Stimulated activated CD4-positive, alpha-beta T cell treated with anti-CD3 and anti-CD28 coated beads, Interleukin-15, amount 100 ng/mL, for 24 hours (primary cell): ENCODE data around the gene SAMM50.

Experiments
- DNase-seq: peaks from one replicate; pipeline ENCODE4 v3.0.0-alpha.2; 2020

SAMM50 gene

DNA sequence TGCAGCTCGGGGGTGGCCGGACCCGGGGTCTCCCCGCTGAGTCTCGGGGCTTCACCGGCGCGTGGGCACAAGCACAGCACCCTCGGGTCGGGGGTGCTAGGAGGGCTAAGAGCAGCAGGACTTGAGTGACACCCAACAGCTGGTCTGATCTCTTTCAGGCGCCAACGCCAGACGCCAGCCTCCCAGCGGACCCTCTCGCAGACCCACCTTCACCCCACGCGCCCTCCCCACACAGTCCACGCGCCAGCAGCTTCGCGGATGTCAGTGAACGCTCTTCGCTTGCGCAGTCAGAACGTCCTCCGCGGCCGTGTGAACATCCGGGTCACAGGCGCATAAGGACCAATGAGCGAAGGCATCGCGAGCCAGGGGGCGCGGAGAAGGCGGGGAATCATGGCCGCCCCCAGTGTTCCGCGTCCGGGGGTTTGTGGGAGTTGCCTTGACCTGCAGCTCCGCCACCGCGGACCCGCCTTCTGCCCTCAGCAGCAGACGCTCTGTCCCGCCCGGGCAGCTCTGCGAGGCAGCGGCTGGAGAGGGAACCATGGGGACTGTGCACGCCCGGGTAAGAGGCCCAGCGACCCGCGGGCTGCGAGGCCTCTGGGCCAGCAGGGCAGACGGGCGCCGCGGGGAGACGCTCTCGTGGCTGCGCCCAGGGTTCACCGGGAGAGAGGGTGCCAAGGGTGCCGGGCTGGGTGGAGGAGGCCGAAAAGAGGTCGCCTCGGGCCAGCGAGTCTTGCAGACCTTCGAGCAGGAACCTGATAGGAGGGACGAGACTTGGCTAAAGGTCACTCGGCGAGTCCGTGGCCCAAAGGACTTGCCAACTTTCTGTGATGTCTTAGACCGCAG lies at the start of gene SAMM50:
TSS of gene SAMM50 (plus strand) at position 403 of the 843 bp plus-strand sequence. CDS start at position 539, 136 bp downstream.
- peak; percentile 95 for DNase-seq

DNA sequence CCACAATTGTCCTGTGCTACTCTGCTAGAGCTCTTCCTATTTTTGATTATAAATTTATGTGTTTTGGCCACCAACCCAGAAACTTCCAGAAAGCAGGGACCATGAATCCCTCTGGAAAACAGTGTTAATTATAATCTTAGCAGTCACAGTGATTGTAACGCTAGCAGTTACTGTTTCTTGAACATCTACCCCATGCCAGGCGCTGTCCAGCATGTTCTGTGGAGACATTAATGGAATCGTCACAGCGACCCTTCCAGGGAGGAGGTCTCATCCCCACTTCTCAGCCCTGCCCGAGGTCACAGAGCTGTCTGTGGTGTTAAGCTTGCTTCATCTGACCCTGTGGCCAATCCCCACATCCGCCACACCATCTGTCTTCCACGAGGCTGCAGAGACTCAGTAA lies 49.6 kb upstream of the SAMM50 start:
- no peak for DNase-seq

DNA sequence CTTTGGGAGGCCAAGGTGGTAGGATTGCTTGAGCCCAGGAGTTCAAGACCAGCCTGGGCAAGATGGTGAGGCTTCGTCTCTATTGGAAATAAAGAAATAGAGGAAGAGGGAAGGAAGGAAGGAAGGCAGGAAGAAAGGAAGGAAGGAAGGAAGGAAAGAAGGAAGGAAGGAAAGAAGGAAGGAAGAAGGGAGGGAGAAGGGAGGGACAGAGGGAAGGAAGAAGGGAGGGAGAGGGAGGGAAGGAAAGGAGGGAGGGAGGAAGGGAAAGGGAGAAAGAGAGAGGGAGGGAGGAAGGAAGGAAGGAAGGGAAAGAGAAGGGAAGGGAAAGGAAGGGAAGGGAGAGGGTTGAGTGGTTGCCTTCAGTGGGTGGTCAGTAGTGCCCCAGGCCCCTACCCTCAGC lies 45.5 kb upstream of the SAMM50 start:
- DNase-seq, result no peak

DNA sequence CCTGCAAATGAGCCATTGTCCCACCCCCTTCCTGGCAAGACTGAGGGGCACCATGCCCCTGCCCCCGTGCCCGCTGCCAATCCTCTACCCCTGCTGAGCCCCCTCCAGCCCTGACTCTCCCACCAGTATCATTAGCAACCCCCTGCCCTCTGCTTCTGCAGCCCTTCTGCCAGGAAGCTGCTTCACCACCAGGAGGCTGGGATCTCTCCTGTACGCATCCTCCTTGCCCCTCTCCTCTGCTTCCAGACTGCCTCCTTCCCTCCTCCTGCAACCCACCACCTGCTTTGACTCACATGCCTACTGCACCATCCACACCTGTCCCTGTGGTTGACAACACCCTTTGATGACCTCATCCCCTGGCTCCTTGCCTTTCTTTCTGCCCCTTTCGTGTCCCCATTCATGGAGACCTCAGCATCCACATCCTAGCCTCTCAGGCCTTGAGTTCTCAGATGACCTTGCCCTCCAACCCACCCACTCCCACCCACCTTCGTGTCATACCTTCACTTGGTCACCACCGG lies 45.0 kb upstream of the SAMM50 start:
- DNase-seq, result no peak

DNA sequence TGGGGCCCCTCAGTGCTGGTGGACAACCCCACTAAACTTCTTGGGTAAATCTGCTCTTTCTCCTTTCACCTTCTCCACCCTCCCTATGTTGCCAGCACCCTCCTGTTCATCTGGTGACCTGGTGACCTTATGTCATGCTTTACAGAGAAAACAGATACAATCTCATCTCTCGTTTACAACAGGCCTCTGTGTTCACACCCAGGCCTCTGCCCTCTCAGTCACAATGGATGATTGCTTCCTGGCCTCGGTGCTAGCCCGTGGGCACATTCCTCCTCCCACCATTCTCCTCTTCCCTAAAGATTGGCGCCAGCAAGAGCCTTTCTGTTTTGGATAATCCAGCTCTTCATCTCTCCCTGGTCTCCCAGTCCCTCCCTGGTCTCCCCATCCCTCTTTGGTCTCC lies 43.9 kb upstream of the SAMM50 start:
- DNase-seq, result no peak

DNA sequence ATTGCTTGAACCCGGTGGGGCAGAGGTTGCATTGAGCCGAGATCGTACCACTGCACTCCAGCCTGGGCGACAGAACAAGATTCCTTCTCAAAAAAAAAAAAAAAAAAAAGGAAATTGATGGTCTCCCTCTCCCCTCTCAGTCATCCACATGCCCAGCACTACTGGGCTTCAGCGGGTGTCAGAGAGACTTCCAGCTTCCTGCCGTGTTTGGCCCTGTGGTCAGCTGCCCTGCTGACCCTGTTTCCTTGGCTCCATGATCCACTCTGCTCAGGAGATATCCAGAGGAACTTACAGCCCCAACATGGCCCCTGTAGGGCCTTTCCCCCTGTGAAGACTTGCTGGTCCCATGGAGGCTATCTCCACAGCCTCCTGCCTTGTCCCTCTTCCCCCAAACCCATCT lies 37.7 kb upstream of the SAMM50 start:
- no peak for DNase-seq

DNA sequence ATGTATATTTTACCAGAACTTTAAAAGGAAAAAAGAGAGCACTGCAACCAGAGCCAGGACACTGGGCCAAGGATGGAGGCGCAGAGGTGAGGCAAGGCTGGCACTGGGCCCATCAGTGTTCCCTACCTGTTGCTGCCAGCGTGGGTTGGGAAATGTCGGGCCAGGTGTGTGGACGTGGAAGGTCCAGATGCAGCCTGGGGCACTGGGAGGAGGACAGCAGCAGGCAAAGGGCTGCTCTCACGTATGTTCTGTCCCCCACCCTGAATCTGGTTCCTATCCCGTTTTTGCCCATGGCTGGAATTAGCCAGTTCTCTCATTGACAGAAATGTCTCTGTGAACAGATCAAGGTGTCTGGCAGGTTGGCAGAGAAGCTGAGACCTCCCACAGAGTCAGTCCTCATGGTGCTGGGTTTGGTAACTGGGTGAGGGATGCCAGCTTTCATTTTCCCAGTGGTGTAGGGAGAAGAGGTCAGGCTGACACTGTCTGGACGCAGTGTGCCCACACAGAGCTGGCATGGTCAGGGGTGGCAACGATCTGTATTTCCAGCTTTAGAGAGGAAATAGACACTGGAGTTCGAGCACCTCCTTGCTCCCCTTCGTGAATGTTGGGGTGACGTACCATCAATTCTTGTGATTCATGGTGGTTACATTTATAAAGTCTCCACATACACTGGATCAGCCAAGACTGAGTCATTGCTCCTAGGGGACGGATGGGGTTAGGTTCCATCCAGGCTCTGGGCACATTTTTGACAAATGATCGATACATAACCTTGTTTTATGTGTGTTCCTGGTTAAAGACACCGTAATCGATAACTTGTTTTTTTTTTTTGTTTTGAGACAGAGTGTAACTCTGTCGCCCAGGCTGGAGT lies 35.9 kb upstream of the SAMM50 start:
- no peak for DNase-seq

DNA sequence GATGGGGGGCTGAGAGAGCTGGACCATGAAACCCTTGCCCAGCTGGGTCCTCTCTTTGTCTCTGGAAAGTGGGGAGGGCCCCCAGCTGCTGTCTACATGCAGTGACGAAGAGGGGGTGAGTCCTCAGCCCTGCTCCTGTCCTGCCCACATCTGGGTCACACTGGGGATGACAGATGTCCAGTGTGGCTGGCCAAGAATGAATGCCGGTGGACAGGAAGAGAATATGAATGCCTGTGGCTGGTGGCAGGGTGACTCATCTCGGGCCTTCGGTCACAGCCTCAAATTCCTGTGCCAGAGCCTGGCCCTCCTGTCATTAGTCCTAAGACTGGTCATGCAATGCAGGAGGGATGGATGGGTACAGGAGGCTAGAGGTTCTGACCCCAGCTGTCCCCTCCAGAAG lies 33.9 kb upstream of the SAMM50 start:
- no peak for DNase-seq

DNA sequence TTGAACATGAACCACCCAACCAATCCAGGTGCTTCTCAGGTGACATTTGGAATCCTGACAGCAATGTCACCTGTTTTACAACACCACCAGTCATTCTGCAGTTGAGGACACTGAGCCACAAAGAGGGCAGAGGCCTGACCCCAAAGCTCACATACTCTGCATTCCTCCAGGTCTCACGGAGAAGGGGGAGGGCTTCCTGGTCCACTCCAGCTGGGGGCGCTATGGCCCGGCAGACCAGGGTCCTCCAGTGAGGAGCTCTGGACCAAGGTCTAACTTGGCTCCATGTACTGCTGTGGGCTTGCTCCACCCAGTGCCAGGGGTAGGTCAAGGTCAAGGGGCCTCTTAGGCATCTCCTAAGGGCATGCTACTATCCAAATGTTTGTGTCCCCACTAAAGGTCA lies 33.1 kb upstream of the SAMM50 start:
- no peak for DNase-seq

DNA sequence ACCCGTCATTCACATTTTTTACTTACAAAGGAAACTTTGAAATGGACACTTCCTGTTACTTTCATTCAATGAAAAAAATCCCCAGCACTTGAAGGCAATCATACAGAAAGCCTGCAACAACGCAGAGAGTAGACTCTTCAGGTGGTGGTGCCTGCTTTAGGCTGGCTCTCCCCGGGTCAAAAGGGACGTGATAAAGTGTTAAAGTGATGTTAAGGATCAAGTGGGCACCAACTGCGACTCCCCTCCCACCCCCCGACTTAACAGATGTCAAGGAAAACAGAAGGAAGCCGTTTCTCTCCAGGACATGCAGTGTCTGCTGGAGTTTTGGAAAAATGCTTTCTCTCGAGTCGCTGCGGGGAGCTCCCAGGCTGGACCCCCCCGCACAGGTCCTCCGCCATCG lies 32.1 kb upstream of the SAMM50 start:
- peak; percentile 2 for DNase-seq

DNA sequence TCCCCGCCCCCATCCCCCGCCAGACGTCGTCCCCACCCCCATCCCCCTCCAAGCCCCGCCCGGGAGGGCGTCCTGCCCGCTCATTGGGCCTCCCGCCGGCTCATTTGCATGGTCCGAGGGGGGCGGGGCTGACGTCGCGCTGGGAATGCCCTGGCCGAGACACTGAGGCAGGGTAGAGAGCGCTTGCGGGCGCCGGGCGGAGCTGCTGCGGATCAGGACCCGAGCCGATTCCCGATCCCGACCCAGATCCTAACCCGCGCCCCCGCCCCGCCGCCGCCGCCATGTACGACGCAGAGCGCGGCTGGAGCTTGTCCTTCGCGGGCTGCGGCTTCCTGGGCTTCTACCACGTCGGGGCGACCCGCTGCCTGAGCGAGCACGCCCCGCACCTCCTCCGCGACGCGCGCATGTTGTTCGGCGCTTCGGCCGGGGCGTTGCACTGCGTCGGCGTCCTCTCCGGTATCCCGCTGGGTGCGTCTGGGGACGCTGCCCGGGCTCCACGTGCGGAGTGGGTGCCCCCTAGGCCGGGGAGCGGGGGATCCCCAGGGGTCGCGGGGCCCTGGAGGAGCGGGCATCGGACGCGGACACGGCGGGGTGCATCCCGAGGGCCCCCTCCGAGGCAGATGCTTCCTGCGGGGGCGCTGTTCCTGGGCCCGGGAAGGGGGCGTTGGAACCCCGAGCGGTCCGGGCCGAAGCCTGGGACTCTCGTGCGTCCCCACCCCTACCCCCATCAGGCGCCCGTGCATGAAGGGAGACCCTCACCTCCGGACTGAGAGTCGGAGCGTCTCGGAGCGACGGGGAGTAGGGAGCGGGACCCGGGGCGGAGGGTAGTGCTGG lies 31.4 kb upstream of the SAMM50 start, which contains the start of gene PNPLA3:
TSS of gene PNPLA3 (plus strand) at position 175 of the 834 bp plus-strand sequence. CDS start at position 282, 107 bp downstream.
- DNase-seq, result peak; percentile 89

DNA sequence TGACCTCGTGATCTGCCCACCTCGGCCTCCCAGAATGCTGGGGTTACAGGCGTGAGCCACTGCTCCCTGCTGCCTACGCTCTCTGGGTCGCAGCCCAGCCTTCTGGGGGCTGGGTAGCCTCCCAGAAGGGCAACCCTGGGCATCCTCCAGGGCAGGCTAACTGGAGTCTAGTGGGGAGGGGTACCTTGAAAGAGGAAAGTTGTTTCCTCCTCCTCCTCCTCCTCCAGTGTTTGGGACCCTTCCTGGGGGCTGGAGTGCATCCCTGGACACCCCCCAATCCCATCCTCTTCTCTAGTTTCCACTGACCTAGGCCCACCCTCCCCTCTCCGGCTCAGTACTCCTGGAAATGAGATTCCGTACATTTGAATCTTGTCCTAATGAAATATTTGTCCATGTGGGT lies 30.4 kb upstream of the SAMM50 start:
- DNase-seq, result no peak

DNA sequence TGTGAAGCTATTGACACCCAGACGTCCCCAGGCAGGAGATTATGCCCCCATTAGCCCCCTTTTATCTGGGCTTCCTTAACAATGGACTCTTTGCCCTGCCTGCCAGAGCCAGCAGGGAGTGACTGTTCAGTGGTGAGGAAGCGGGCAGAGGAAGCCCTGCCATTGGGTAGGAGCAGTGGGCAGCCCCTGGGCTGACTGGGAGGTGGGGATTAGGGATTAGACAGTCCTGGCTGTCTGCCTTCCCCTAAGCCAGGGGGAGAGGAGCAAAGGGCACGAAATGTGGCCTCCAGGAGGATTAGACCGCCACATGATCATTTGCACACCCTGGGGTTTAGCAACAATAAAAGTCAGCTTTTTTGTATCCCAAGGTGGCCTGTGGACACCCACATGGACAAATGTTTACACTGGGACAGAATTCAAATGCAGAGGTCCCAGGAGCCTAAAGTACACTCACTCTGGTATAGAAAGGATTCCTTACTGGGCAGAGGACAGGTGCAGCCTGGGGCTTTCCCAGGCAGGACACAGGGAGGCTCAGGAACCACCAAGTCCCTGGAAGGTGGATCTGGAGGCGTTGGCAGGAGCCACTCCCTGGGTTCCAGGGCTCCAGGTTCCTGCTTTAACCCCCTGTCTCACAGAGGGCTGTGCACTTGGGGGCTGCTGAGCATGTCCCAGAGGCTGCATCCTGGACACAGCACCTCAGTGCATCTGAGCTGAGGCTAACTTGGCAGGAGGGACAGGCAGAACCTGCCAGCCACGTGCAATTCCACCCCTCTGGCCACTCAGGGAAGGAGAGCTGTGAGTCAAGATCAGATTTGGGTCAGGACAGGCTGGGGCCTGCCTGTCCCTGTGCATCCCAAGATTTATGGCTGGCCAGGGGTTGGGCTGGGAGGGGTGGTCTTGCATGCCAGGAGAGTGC lies 29.6 kb upstream of the SAMM50 start:
- DNase-seq, result no peak

DNA sequence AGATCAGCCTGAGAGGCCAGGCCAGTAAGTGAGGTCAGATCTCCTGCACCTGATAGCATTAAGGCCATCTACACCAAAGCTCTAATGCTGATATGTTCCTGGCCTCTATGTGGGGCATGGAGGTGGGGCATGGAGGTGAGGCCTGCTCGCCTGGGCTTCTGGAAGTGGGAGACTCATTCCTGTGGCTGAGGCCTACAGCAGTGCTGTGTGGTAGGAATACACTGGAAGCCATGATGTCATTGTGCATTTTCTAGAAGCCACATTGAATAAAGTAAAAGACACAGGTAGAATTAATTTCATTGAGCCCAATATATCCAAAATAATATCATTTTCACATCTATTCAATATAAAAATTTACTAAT lies 28.9 kb upstream of the SAMM50 start:
- DNase-seq, result no peak

DNA sequence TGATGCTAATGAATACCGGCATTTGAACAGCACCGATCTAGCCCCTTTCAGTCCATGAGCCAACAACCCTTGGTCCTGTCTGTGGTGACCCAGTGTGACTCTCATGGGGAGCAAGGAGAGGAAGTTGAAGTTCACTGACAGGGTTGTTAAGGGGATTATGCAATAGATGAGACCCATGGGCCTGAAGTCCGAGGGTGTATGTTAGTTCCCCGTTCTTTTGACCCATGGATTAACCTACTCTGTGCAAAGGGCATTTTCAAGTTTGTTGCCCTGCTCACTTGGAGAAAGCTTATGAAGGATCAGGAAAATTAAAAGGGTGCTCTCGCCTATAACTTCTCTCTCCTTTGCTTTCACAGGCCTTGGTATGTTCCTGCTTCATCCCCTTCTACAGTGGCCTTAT lies 26.8 kb upstream of the SAMM50 start:
- no peak for DNase-seq

DNA sequence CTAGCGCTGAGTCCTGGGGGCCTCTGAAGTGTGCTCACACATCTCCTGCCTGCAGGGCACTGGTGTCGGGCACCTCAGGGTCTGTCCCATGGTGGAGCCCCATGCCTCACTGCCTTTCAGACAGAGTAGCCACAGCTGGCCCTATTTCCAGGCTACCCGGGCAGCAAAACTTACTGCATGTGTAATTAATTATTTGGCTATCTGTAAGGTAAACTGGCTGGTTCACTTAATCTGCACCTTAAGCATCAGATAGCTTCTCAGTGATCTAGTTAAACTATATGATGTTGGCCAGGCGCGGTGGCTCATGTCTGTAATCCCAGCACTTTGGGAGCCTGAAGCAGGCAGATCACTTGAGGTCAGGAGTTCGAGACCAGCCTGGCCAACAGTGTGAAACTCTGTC lies 26.3 kb upstream of the SAMM50 start:
- no peak for DNase-seq

DNA sequence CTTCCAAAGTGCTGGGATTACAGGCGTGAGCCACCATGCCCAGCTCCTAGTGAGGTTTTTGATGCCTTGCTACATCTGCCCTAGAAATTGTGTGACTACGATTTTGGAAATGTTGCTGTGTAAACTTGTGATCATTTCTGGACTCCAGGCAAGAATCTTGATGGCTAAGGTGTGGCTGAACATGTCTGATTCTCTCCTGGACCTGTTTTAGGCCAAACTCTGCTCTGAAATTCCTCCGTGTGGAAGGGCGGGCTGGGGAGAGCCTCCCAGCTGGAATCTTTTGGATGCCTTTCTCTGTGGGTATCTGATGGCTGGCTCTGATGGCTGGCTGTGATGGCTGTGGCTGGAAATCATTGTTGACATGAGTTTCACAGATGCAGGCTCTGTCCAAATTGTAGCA lies 23.5 kb upstream of the SAMM50 start:
- DNase-seq, result no peak

DNA sequence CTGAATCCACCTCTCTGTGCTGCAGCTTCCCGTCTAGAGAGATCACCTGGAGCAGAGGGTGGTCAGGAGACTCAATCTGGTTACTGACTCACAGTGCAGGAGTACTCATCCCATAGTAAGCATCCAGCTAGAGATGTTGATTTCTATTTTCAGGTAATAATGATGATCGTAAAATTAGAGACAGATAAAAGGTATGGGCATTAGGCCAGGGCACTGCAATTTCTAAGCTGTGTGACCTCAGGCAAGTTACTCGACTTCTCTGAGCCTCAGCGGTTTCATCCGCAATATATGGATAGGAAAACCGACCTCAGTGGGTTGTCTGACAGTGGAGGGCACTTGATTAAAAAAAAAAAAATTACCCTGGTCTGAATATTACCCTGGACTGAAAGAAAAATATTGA lies 13.8 kb upstream of the SAMM50 start:
- no peak for DNase-seq

DNA sequence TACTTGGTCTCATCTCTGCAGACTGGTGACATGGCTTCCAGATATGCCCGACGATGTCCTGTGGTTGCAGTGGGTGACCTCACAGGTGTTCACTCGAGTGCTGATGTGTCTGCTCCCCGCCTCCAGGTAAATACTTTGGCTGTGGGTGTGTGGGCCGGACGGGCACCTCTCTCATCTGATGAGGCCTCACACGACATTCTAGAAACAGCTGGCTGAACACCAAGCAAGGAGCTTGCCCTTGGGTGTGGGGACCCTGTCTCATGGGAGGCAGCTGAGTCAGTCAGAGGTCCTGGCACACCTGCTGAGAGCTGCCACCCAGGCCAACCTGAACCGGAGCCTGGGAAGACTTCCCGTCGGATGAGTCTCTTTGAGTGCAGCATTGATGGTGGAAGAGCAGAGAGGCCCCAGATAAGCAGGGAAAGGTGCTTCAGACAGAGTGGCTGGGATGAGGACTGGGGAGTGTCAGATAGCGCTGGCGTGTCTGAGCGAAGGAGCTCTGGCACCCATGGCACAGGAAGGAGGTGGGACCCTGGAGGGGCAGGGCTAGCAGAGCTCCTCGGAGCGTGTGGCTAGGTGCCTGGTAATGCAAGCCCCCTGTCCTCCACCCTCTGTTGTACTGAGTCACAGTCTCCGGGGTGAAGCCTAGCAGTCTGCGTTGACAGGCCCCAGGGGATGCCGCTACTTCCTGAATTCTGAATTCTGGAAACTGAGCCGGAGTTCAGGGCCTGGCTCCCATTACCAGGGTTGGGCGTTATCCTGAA lies 10.4 kb upstream of the SAMM50 start:
- no peak for DNase-seq

DNA sequence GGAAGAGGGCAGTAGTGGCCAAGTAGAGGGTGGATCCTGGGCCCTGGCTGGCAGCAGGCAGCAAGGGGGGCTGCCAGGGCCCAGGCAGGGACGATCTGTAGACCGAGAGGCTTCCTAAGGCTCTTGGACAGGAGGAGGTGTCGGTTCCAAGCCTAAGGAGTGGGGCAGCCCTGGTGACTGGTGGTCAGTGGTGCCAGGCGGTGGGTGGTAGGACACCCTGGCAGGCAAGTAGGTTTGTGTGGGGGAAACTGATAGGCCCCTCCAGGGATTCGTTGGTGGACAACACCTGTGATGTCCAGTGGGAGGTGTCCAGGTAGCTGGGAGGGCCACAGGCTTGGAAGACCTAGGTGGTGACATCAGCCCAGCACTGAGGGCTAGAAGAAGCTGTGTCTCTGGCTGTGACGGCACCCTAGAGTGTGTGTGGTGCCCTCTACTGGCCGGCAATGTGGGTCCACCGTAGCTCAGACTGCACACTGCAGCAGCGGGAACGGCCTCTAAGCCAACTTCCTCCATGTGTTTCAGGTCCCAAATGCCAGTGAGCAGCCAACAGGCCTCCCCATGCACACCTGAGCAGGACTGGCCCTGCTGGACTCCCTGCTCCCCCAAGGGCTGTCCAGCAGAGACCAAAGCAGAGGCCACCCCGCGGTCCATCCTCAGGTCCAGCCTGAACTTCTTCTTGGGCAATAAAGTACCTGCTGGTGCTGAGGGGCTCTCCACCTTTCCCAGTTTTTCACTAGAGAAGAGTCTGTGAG lies 9.4 kb upstream of the SAMM50 start:
- peak; percentile 85 for DNase-seq
